Stimulated activated CD8-positive, alpha-beta memory T cell treated with anti-CD3 and anti-CD28 coated beads, Interleukin-4, amount 100 ng/mL, for 4 hours (primary cell): ENCODE results near the gene EDIL3.
"Not testable (repeated sequence)": the region's sequence is repeated elsewhere in the genome, so short reads cannot be mapped to it uniquely, and the experiment has no call there.

ENCODE experiments used
- DNase-seq, 2 donors: peaks; one replicate each; pipeline ENCODE4 v3.0.0-alpha.2; 2020; ENCODE audit warnings: low read depth in 2 of 2, low spot score in 1 of 2

The EDIL3 gene

DNA sequence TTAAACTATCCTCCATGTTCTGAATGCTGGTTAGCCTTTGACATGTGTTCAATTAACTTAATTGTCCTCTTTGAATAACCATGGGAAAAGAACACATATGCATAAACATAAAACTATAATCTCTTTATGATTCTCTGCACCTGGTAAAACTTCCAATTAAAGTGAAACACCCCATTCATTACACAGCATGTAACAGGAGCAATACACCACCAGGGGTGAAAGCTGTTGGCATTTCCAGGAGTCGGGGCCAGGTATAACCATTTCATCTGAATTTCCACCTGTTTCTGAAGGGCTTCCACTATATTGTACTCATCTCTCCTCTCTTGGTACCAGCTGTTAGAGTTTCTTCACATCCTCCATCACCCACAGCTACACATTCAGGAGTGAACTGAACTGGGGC, 303.8 kb downstream of the EDIL3 start:
- no peak for DNase-seq

DNA sequence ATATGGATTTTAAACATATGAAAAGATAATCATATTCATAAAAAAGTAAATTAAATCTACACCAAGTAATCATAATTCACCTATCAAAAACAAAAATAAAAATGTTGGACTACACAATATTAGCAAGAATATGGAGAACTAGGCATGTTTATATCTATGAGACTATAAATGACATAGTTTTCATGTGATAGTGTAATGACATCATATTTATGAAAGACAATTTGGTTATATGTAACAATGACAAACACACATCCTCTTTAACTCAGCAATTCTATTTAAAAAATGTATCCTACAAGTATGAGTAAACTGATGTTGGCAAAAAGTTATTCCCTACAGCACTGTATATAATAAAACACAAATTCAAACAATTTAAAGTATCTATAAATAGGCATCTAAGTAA, 312.3 kb downstream of the EDIL3 start:
- DNase-seq = no peak

DNA sequence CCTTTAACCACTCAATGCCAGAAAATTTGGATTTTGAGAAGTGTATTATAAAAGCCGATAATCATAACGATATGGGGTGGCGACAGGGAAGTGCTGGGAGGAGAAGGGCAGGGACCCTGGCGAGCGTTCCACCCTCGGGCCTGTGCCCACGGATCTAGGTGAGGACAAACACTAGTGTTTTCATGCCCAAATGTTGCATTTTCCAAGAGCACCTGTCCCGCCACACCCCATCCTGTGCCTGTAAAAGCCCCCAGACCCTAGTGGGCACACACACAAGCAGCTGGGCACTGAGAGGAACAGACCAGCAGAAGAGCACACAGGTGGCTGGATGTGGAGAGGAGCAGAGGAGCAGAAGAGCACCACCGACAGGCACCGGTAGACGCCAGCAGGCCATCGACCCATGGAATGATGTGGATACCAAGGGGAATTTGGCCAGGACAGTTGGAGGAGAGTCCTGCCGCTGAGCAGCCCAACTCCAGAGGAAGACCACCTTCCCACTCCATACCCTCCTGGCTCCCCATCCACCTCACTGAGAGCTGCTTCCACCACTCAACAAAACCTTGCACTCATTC, 315.0 kb downstream of the EDIL3 start:
- DNase-seq = no peak

- DNase-seq = no peak
Measured at GRCh38 chr5:84063041-84063440, 321.6 kb downstream of the EDIL3 start.

GRCh38 chr5:84059672-84060071, 325.0 kb downstream of the EDIL3 start:
- DNase-seq = no peak

GRCh38 chr5:84058561-84058960, 326.1 kb downstream of the EDIL3 start:
- no peak for DNase-seq

DNA sequence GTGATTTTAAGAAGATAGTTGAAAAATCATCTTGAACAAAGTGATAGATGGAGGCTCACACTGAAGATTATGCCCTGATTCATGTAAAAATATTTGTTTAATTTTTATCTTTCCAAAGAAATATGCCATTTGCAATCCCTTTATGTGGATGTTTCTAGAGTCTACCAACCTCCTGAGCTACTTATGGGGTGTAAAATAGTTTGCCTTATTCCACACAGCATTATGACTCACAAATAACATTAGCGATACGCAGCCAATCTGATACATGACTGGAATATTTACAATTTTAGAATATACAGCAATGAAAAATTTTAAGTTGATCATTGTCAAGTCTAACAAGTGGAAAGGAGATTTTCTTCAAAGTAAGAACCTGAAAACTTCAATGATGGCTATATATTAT, 327.5 kb downstream of the EDIL3 start:
- DNase-seq = no peak

DNA sequence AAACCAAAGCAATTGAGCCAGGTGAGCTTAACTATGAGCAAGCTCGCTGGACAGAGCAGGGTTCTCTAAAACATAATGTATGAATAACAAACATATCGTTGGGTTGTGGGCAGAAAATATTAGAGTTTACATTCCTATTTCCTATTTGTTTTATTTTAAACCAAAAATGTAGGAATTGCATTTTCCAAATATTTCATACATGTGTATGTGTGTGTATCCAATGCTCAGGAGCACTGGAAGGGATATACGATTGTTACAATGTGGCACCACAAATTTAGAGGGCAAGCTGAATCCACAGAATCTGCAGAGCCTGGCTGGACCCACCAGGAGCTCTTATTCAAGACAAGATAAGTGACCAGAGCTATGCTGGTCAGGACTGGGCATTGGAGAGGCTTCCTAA, 338.7 kb downstream of the EDIL3 start:
- DNase-seq = no peak

- no peak for DNase-seq
Measured at GRCh38 chr5:84036842-84037241, 347.8 kb downstream of the EDIL3 start.

- no peak for DNase-seq
Measured at GRCh38 chr5:84032324-84032723, 352.4 kb downstream of the EDIL3 start.

DNA sequence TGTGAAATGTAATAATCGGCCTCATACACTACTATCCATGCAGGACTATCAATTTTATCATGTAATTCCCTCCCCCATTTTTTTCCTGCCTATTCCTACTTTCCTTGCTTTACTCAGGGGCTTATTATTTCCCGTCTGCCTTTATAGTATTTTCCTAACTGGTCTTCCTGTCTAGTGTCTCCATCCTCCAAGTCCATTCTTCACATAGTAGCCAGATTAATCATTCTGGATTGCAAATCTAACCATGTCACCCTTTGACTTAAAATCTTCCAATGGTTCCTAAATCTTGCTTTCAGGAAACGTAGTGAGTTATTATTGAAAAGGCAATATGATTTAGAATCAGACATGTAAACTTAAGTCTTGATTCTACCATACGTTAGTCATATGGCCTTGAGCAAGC, 356.6 kb downstream of the EDIL3 start:
- no peak for DNase-seq

DNA sequence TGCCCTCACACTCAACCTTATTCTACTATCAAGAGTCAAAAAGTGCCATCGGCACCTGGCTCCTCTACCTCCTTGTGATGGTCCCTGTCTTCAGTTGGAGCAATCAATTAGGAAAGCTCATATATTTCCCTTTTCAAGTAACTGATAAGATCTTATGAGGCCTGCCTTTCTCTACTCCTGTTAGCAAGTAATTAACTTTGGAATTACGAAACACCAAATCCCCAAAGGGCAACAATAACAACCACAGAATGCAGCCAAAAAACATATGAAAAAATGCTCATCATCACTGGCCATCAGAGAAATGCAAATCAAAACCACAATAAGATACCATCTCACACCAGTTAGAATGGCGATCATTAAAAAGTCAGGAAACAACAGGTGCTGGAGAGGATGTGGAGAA, 366.2 kb downstream of the EDIL3 start:
- DNase-seq = not testable (repeated sequence)

GRCh38 chr5:84017523-84018172, 367.0 kb downstream of the EDIL3 start:
- DNase-seq = no peak

DNA sequence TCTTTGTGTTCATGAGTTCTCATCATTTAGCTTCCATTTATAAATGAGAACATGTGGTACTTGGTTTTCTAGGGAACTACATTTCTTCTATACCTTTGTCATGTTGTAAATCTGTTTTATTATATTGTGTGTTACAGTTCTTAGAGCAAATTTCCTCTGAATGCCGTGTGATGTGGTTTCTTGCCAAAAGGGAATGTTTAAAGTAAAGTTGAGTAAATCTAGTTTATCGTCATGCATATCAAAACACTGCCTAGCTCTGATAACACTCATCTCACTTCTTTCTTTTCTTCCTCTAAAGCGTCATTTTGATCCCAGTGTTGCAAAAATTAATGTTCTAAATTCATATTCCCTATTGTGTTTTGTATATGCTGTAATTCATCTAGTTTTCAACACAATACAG, 368.6 kb downstream of the EDIL3 start:
- DNase-seq = no peak

GRCh38 chr5:84014966-84015365, 369.7 kb downstream of the EDIL3 start:
- DNase-seq = no peak

DNA sequence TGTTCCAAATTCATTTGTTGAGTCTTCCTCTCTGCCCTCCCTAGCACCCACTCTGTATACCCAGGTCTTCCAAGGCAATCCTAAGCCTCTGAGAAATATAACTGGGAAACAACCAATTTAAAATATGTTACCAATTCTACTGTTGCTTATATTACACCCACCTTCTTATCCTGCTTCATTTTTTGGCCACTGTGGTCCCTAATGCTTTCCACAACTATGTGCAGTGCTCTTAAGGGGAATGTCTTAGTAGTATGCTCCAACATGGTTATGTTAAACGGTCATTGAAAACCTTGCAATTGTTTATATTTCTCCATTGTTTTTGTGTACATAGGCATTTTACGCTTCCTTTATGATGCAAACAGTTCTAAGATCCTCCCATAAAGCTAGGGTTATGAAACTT, 390.9 kb downstream of the EDIL3 start:
- no peak for DNase-seq

DNA sequence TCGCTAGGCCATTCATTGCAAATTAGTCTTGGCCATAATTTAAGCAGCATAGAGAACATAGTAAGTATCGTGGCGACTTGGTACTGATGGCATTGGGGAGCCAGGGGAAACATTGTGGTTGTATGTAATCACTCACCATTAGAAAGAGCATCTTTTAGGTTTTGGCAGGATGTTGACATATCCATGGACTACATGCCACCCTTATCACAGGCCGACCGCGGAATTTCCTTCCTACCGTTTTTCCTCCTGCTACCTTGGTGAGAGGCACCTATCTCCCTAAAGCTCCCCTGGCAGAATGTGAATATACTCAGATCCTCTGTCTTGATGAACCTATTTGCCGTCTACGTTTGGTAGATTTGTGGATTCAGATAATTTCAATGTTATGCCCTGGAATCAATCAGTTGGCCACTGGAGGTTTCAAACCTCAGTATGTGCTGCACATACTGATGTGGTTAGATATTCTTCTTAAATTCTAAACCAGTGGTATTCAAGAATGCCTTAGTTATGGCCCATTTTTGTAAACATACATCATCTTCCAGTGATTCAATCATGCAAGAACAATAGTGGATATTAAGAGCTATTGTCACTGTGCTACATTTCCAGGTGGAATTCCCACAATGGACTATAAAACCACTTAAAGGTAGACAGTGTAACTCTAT, 393.0 kb downstream of the EDIL3 start:
- DNase-seq = no peak

- no peak for DNase-seq
Measured at GRCh38 chr5:83988293-83988685, 396.4 kb downstream of the EDIL3 start.

DNA sequence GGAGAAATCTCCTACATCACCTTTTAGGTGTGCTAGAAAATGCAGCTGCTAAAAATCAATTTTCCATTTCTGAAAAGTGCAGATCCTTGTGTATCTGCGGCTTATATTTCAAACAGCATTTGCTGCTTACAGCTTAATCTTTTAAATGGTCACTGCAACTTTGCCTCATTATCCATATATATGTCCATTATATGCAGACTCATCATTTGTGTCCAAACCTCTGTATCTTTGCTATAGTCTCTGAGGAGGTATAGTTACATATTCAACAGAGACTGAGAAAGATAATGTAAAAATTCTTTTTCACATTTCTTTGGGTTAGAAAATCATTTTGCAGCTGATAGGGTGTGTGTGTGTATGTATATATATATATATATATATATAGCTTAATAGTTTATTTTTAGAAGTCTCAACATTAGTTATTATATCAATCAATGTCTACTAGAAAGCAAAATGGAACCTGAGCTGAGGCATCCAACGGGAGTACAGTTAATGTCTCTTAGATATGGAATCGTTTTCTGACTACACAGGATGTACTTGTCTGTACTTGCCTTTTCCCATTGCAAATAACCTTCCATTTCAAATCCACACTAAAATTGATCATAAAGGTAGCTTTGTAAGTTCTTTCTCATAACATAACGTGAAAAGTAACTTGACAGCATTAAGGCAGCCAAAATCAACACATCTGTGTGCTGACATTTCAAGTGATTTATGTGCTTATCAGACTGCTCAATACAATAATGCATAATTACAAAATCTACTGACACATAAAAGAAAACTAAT, 397.0 kb downstream of the EDIL3 start:
- DNase-seq = no peak

GRCh38 chr5:83983852-83984251, 400.8 kb downstream of the EDIL3 start:
- no peak for DNase-seq

DNA sequence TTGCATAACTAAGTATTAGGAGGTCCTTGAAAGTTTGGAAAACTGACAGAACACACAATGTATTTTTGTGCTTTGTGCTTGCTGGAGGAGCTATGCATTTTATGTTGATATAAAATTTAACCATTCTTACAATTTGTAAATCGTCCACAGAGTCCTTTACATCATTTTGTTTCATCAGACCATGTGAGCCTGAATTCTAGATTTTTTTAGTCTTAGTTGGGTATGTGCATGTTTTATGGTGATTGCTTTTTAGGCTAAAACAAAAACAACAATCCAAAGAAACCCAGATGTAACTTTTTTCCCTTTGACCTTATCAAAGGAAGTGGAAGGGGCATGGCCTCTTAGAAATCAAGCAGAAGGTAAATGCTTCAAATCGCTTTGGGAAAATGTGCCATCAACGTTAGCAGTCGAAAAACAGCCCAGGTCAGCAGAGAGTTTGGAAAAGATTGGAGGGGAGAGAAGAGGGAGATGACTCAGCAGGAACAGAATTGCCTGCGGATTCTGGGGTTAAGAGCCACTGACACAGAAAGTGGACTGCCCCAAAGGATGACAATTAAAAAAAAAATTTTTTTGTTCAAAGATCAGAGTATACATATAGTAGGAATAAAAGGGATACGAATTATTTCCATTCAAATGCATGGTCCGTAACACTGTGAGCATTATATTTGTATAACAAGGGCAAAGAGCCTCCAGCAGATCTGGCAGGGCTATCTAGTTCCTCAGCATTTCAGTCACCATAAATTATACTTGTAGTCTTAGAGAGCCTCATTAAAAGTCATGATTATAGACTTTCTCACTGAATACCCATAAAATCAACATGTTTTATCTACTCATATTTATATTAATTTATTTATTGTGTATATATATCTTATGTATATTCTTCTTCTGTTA, 410.5 kb downstream of the EDIL3 start:
- DNase-seq = no peak
